ENCODE measurements around the gene ZNF664. TPM values are rescaled to one million over a fixed set of nuclear protein-coding genes. Genes with fewer than 3 reads are reported as not detected.

ZNF664 gene
- total RNA-seq, 4 donors from 2014 or later, result 16.3 to 41.5 (median 25.7) TPM

DNA sequence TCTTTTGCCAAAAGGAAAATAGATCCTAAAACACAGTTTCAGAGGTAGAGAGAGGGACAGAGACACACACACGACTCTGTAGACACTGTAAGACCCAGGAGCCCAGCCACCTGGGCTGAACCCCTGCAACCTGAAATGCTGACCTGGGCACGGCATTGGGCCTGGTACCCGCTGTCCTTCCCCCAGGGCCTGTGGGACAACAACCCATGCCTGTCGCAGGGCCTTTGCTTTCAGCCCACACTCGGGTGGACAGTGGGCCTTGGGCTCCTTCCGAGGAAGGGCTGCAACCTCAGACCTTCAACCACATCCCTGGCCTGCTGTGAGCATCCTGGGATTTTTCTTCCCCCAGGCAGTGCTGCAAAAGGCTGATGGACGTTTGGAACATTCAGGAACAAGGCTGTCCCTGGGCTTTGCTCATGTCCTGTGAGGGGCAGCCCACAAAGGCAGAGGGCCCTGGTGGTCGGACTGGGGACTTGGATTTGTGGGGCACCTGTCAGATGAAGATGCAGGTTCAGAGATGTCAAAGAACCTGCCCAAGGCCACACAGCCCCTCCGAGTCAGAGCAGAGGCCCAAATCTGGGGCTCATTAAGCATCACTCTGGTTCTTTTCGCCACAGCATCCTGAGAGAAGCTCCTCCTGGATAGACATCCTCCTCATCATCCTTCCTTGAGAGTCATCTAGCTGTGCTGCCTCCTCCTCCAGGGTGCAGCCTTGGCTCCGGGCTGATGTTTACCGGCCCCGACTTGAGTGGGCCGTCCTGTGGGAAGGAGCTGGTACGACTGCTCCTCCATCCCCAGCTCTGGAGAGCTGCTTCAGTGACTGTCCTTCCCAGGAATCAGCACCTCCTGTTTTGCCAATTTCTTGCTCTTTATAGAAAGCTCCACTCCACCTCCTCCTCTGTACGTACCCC lies 33.0 kb upstream of the ZNF664 start:
- TF ChIP-seq POLR2A (IDR thresholded peaks at IDR 0.05), result no peak
- TF ChIP-seq, protein P1, sequence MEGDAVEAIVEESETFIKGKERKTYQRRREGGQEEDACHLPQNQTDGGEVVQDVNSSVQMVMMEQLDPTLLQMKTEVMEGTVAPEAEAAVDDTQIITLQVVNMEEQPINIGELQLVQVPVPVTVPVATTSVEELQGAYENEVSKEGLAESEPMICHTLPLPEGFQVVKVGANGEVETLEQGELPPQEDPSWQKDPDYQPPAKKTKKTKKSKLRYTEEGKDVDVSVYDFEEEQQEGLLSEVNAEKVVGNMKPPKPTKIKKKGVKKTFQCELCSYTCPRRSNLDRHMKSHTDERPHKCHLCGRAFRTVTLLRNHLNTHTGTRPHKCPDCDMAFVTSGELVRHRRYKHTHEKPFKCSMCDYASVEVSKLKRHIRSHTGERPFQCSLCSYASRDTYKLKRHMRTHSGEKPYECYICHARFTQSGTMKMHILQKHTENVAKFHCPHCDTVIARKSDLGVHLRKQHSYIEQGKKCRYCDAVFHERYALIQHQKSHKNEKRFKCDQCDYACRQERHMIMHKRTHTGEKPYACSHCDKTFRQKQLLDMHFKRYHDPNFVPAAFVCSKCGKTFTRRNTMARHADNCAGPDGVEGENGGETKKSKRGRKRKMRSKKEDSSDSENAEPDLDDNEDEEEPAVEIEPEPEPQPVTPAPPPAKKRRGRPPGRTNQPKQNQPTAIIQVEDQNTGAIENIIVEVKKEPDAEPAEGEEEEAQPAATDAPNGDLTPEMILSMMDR (IDR thresholded peaks at IDR 0.05), result no peak
- peak in 1 of 2 donors; percentile 76 for DNase-seq (ENCODE audit: low spot score in 2 of 2)
- intact Hi-C loops (cut with DNase I; ENCODE audit: low total_unique reads), result no loop called here
- H3K4me3 ChIP-seq (ENCODE audit: low read depth, poor library complexity, severe bottlenecking), result no peak overlapping the region
- 95 to 96% methylated on average over 13 to 16 of the region's 16 CpGs for WGBS, 2 donors

DNA sequence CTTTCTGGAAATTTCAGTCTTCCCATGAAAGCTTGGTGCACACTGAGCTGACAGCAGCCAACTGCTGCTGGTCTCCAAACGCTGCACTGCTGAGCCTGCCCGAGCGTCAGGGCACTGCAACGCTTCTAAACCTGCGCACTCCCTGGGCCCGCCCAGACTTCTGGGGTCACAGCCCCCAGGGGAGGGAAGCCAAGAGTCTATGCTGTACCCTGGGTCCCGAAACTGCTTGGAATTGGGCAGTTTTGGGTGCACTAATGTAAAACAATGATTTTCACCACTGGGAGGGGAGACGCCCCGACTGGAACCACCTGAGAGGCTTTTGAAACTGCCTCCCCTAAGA lies 32.4 kb upstream of the ZNF664 start:
- intact Hi-C loops (cut with DNase I; ENCODE audit: low total_unique reads), result no loop called here
- no peak for TF ChIP-seq POLR2A (IDR thresholded peaks at IDR 0.05)
- TF ChIP-seq, protein P1 (IDR thresholded peaks at IDR 0.05), result no peak
- WGBS, 2 donors, result 95 to 96% methylated on average over 9 of the region's 9 CpGs
- peak in 1 of 2 donors; percentile 29 for DNase-seq (ENCODE audit: low spot score in 2 of 2)
- no peak overlapping the region for H3K4me3 ChIP-seq (ENCODE audit: low read depth, poor library complexity, severe bottlenecking)

DNA sequence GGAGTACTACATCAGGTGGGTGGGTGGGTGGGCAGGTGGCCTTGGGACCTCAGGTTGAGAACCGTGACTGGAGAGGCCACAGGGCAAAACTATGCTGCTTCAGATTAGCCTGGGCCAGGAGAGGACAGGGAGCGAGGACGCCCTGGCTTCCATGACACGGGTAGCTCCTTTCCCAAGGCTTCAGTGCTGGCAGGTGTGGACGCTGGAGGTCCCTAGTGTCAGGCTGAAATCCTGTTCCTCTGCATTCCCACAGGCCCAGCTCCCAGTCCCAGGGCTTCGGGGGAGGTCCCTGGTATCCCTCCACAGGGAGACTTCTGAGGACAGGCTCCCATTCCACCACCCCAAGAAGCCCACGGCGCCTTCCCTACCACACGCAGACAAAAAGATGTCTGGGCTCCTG lies 32.0 kb upstream of the ZNF664 start:
- WGBS, 2 donors, result 93 to 100% methylated on average over 5 to 9 of the region's 9 CpGs
- intact Hi-C loops (cut with DNase I; ENCODE audit: low total_unique reads), result no loop called here
- DNase-seq (ENCODE audit: low spot score in 2 of 2), result peak in 1 of 2 donors; percentile 64
- H3K4me3 ChIP-seq (ENCODE audit: low read depth, poor library complexity, severe bottlenecking), result no peak overlapping the region
- no peak for TF ChIP-seq POLR2A (IDR thresholded peaks at IDR 0.05)
- TF ChIP-seq, protein P1 (IDR thresholded peaks at IDR 0.05), result no peak

DNA sequence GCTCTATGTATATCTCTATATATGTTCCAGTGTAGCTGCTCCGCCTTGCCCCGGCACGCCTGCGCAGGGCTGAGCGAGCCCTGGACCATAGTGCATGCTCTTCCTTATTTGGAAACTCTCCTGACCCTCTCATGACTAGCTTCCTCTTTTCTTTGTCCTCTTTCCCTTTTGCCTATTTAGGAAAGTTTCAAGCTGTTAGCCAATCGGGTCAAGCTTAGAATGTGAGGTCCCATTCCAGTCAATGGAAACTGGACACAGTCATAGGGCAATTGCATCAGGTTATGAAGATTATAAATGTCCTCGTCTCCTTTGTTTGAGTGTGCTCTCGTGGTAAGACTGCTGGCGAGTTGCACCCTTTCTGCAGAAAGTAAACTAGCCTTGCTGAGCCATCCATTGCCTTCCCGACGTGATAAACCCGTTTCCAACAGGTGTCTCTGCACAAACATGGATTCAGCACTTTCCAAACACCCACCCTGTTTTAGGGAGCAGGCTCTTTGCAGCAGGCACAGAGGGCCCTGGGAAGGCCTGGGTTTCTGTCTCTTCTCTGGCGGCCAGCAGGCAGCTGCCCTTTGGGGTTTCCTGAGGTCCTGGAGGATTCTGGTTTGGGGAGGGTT lies 31.3 kb upstream of the ZNF664 start:
- peak in 1 of 2 donors; percentile 54 for DNase-seq (ENCODE audit: low spot score in 2 of 2)
- WGBS, 2 donors, result 91 to 94% methylated on average over 13 of the region's 13 CpGs
- no peak overlapping the region for H3K4me3 ChIP-seq (ENCODE audit: low read depth, poor library complexity, severe bottlenecking)
- TF ChIP-seq, protein P1 (IDR thresholded peaks at IDR 0.05), result no peak
- no peak for TF ChIP-seq POLR2A (IDR thresholded peaks at IDR 0.05)
- intact Hi-C loops (cut with DNase I; ENCODE audit: low total_unique reads), result no loop called here

DNA sequence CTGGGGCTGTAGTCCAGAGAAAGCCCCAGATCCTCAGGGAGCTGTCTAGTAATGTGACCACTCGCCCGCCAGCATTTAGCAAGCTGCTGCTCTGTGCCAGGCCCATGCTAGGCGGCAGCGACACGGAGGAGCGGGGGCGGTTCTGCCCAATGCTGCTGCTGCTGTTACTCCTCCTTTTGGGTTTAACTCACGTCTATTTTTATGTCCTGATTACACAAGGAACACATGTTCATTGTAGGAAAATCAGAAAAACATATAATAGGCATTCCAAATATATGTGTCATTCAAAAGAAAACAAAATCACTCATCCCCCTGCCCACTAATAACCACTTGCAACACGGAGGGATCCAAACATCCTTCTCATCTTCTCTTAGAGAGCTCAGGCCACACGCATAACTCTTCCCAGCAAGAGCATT lies 30.8 kb upstream of the ZNF664 start:
- TF ChIP-seq POLR2A (IDR thresholded peaks at IDR 0.05), result no peak
- TF ChIP-seq, protein P1 (IDR thresholded peaks at IDR 0.05), result no peak
- 74 to 87% methylated on average over 10 of the region's 10 CpGs for WGBS, 2 donors
- peak in 1 of 2 donors; percentile 45 for DNase-seq (ENCODE audit: low spot score in 2 of 2)
- H3K4me3 ChIP-seq (ENCODE audit: low read depth, poor library complexity, severe bottlenecking), result no peak overlapping the region
- intact Hi-C loops (cut with DNase I; ENCODE audit: low total_unique reads), result no loop called here

All from lower leg skin (tissue), 4 donors.